ENCODE data around the gene KLF18. TPM values are rescaled to one million over a fixed set of nuclear protein-coding genes. Genes with fewer than 3 reads are reported as not detected.

Gene KLF18
- total RNA-seq, 1 experiment from 2014 or later = not detected

- intact Hi-C loops (cut with micrococcal nuclease) = no loop called here
Observed at GRCh38 chr1:44147582-44147981, 6.2 kb upstream of the KLF18 start.

GRCh38 chr1:44146536-44147361 lies 5.3 kb upstream of the KLF18 start:
- H3F3A ChIP-seq (ENCODE audit: low read length, unreplicated experiment) = no peaks in the 10 kb centered on the region
- H3K4me1 ChIP-seq (ENCODE audit: insufficient read depth, low read length) = no peaks in the 10 kb centered on the region
- no peak overlapping the region for H3K27ac ChIP-seq (ENCODE audit: low read length)
- no peak for DNase-seq
- no peak for ATAC-seq
- no peaks in the 10 kb centered on the region for H3K79me2 ChIP-seq (ENCODE audit: low read length)
- H3K9ac ChIP-seq (ENCODE audit: low read length) = no peak overlapping the region
- ChIA-PET CTCF (no interaction called here), POLR2A (ENCODE audit: unreplicated experiment) (no interaction called here)
- no peak overlapping the region for H3K4me3 ChIP-seq (ENCODE audit: low read length)
- no peaks in the 10 kb centered on the region for H3K36me3 ChIP-seq (ENCODE audit: low read depth, low read length)
- no peak overlapping the region for H3K4me2 ChIP-seq (ENCODE audit: low read length)
- no peaks in the 10 kb centered on the region for H4K20me1 ChIP-seq (ENCODE audit: low read length)
- intact Hi-C loops (cut with micrococcal nuclease) = no loop called here
- peaks cover 16% of the 10 kb centered on the region for H3K9me3 ChIP-seq (ENCODE audit: low read length)
- no TSS peak for BruUV-seq (replicated peaks)
- TF ChIP-seq EZH2 (IDR thresholded peaks at IDR 0.05; ENCODE audit: low read length, unreplicated experiment) = no peak
- TF ChIP-seq, protein P1, sequence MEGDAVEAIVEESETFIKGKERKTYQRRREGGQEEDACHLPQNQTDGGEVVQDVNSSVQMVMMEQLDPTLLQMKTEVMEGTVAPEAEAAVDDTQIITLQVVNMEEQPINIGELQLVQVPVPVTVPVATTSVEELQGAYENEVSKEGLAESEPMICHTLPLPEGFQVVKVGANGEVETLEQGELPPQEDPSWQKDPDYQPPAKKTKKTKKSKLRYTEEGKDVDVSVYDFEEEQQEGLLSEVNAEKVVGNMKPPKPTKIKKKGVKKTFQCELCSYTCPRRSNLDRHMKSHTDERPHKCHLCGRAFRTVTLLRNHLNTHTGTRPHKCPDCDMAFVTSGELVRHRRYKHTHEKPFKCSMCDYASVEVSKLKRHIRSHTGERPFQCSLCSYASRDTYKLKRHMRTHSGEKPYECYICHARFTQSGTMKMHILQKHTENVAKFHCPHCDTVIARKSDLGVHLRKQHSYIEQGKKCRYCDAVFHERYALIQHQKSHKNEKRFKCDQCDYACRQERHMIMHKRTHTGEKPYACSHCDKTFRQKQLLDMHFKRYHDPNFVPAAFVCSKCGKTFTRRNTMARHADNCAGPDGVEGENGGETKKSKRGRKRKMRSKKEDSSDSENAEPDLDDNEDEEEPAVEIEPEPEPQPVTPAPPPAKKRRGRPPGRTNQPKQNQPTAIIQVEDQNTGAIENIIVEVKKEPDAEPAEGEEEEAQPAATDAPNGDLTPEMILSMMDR (conservative IDR thresholded peaks at IDR 0.05; ENCODE audit: low read depth, low read length) = no peak
- no peak for TF ChIP-seq EZH2phosphoT487 (IDR thresholded peaks at IDR 0.05; ENCODE audit: borderline replicate concordance, low read length)
- no peaks in the 10 kb centered on the region for H3K27me3 ChIP-seq (ENCODE audit: low read length)
- no peak overlapping the region for H2AFZ ChIP-seq (ENCODE audit: low read length)
- H3K9me2 ChIP-seq (replicated peaks; ENCODE audit: low read length) = no peaks in the 10 kb centered on the region

More at GRCh38 chr1:44147582-44147981, 6.2 kb upstream of the KLF18 start:
- Histone ChIP-seq H3K27ac (ENCODE audit: low read length) (no peak overlapping the region), H3K9me2 (replicated peaks; ENCODE audit: low read length) (no peaks in the 10 kb centered on the region), H3K9ac (ENCODE audit: low read length) (no peak overlapping the region), H3K4me1 (ENCODE audit: insufficient read depth, low read length) (no peaks in the 10 kb centered on the region), H3K4me3 (ENCODE audit: low read length) (no peak overlapping the region), H3K4me2 (ENCODE audit: low read length) (no peak overlapping the region), H3K79me2 (ENCODE audit: low read length) (no peaks in the 10 kb centered on the region), H3K27me3 (ENCODE audit: low read length) (no peaks in the 10 kb centered on the region), H3K36me3 (ENCODE audit: low read depth, low read length) (no peaks in the 10 kb centered on the region), H3F3A (ENCODE audit: low read length, unreplicated experiment) (no peaks in the 10 kb centered on the region), H3K9me3 (ENCODE audit: low read length) (peaks cover 16% of the 10 kb centered on the region), H4K20me1 (ENCODE audit: low read length) (no peaks in the 10 kb centered on the region), H2AFZ (ENCODE audit: low read length) (no peak overlapping the region)
- ATAC-seq = no peak
- TF ChIP-seq EZH2phosphoT487 (IDR thresholded peaks at IDR 0.05; ENCODE audit: borderline replicate concordance, low read length) (no peak), EZH2 (IDR thresholded peaks at IDR 0.05; ENCODE audit: low read length, unreplicated experiment) (no peak)
- TF ChIP-seq, protein P1 (conservative IDR thresholded peaks at IDR 0.05; ENCODE audit: low read depth, low read length) = no peak
- POLR2A ChIA-PET (ENCODE audit: unreplicated experiment) = no interaction called here
- no TSS peak for BruUV-seq (replicated peaks)
- CTCF ChIA-PET = no interaction called here
- no peak for DNase-seq
